ENCODE data around the gene NMB. TPM values are rescaled to one million over a fixed set of nuclear protein-coding genes. Genes with fewer than 3 reads are reported as not detected.
"Not testable (repeated sequence)": the region's sequence is repeated elsewhere in the genome, so short reads cannot be mapped to it uniquely, and the experiment has no call there.

NMB gene
- total RNA-seq, 1 donor from 2014 or later = 0.52 TPM

- Histone ChIP-seq H3K9ac (ENCODE audit: low read depth in 1 of 3, low read length in 3 of 3) (no peak overlapping the region), H3K4me3 (ENCODE audit: low read length in 3 of 3) (no peak overlapping the region), H3K4me1 (ENCODE audit: control insufficient read depth in 3 of 3, insufficient read depth in 3 of 3, low read length in 3 of 3) (peaks cover 0 to 3% (median 0%) of the 10 kb centered on the region in 3 donors), H3K9me3 (ENCODE audit: control insufficient read depth in 3 of 3, low read length in 3 of 3) (no peaks in the 10 kb centered on the region), H3K27ac (ENCODE audit: low read depth, low read length) (no peak overlapping the region), H3K27me3 (ENCODE audit: control insufficient read depth in 3 of 3, insufficient read depth in 3 of 3, low read length in 3 of 3) (no peaks in the 10 kb centered on the region), H3K36me3 (ENCODE audit: control insufficient read depth in 3 of 3, insufficient read depth in 3 of 3, low read length in 3 of 3) (peaks cover 44 to 69% (median 69%) of the 10 kb centered on the region in 3 donors)
Observed at GRCh38 chr15:84645997-84646396, 12.0 kb downstream of the NMB start.

- Histone ChIP-seq H3K9me3 (ENCODE audit: control insufficient read depth in 3 of 3, low read length in 3 of 3) (no peaks in the 10 kb centered on the region), H3K27ac (ENCODE audit: low read depth, low read length) (no peak overlapping the region), H3K27me3 (ENCODE audit: control insufficient read depth in 3 of 3, insufficient read depth in 3 of 3, low read length in 3 of 3) (no peaks in the 10 kb centered on the region), H3K9ac (ENCODE audit: low read depth in 1 of 3, low read length in 3 of 3) (no peak overlapping the region), H3K4me3 (ENCODE audit: low read length in 3 of 3) (no peak overlapping the region), H3K36me3 (ENCODE audit: control insufficient read depth in 3 of 3, insufficient read depth in 3 of 3, low read length in 3 of 3) (peaks cover 47 to 74% (median 74%) of the 10 kb centered on the region in 3 donors), H3K4me1 (ENCODE audit: control insufficient read depth in 3 of 3, insufficient read depth in 3 of 3, low read length in 3 of 3) (peaks cover 0 to 3% (median 0%) of the 10 kb centered on the region in 3 donors)
Observed at GRCh38 chr15:84645496-84645895, 12.5 kb downstream of the NMB start.

GRCh38 chr15:84643838-84644237 is 14.2 kb downstream of the NMB start:
- H3K27ac ChIP-seq (ENCODE audit: low read depth, low read length) = no peak overlapping the region
- H3K9ac ChIP-seq (ENCODE audit: low read depth in 1 of 3, low read length in 3 of 3) = peak overlapping the region in 1 of 3 donors; percentile 8

GRCh38 chr15:84642640-84643039 is 15.4 kb downstream of the NMB start:
- H3K27ac ChIP-seq (ENCODE audit: low read depth, low read length); H3K9ac ChIP-seq (ENCODE audit: low read depth in 1 of 3, low read length in 3 of 3); H3K4me3 ChIP-seq (ENCODE audit: low read length in 3 of 3); H3K9me3 ChIP-seq (ENCODE audit: control insufficient read depth in 3 of 3, low read length in 3 of 3); H3K4me1 ChIP-seq (ENCODE audit: control insufficient read depth in 3 of 3, insufficient read depth in 3 of 3, low read length in 3 of 3); H3K27me3 ChIP-seq (ENCODE audit: control insufficient read depth in 3 of 3, insufficient read depth in 3 of 3, low read length in 3 of 3): not testable (repeated sequence)
- H3K36me3 ChIP-seq (ENCODE audit: control insufficient read depth in 3 of 3, insufficient read depth in 3 of 3, low read length in 3 of 3) = peaks cover 51 to 74% (median 71%) of the 10 kb centered on the region in 3 donors

More at GRCh38 chr15:84643838-84644237, 14.2 kb downstream of the NMB start:
- Histone ChIP-seq H3K9me3 (ENCODE audit: control insufficient read depth in 3 of 3, low read length in 3 of 3) (no peaks in the 10 kb centered on the region), H3K4me3 (ENCODE audit: low read length in 3 of 3) (no peak overlapping the region), H3K27me3 (ENCODE audit: control insufficient read depth in 3 of 3, insufficient read depth in 3 of 3, low read length in 3 of 3) (no peaks in the 10 kb centered on the region), H3K36me3 (ENCODE audit: control insufficient read depth in 3 of 3, insufficient read depth in 3 of 3, low read length in 3 of 3) (peaks cover 55 to 80% (median 77%) of the 10 kb centered on the region in 3 donors), H3K4me1 (ENCODE audit: control insufficient read depth in 3 of 3, insufficient read depth in 3 of 3, low read length in 3 of 3) (peaks cover 0 to 3% (median 0%) of the 10 kb centered on the region in 3 donors)

- H3K4me3 ChIP-seq (ENCODE audit: low read length in 3 of 3); H3K27ac ChIP-seq (ENCODE audit: low read depth, low read length); H3K9me3 ChIP-seq (ENCODE audit: control insufficient read depth in 3 of 3, low read length in 3 of 3); H3K27me3 ChIP-seq (ENCODE audit: control insufficient read depth in 3 of 3, insufficient read depth in 3 of 3, low read length in 3 of 3); H3K4me1 ChIP-seq (ENCODE audit: control insufficient read depth in 3 of 3, insufficient read depth in 3 of 3, low read length in 3 of 3); H3K9ac ChIP-seq (ENCODE audit: low read depth in 1 of 3, low read length in 3 of 3): not testable (repeated sequence)
- H3K36me3 ChIP-seq (ENCODE audit: control insufficient read depth in 3 of 3, insufficient read depth in 3 of 3, low read length in 3 of 3) = peaks cover 50 to 70% (median 69%) of the 10 kb centered on the region in 3 donors
Observed at GRCh38 chr15:84641871-84642270, 16.1 kb downstream of the NMB start.

- Histone ChIP-seq H3K27ac (ENCODE audit: low read depth, low read length) (no peak overlapping the region), H3K27me3 (ENCODE audit: control insufficient read depth in 3 of 3, insufficient read depth in 3 of 3, low read length in 3 of 3) (no peaks in the 10 kb centered on the region)
Observed at GRCh38 chr15:84638103-84638502, 19.9 kb downstream of the NMB start.

GRCh38 chr15:84634228-84634837 is 23.7 kb downstream of the NMB start:
- peaks cover 25 to 36% (median 27%) of the 10 kb centered on the region in 3 donors for H3K4me1 ChIP-seq (ENCODE audit: control insufficient read depth in 3 of 3, insufficient read depth in 3 of 3, low read length in 3 of 3)
- peaks cover 6 to 20% (median 18%) of the 10 kb centered on the region in 3 donors for H3K36me3 ChIP-seq (ENCODE audit: control insufficient read depth in 3 of 3, insufficient read depth in 3 of 3, low read length in 3 of 3)
- peak overlapping the region; percentile 81 for H3K27ac ChIP-seq (ENCODE audit: low read depth, low read length)
- peak overlapping the region; percentile 60 to 93 (median 83) for H3K4me3 ChIP-seq (ENCODE audit: low read length in 3 of 3)
- H3K9ac ChIP-seq (ENCODE audit: low read depth in 1 of 3, low read length in 3 of 3) = peak overlapping the region; percentile 81 to 98 (median 95)
- H3K27me3 ChIP-seq (ENCODE audit: control insufficient read depth in 3 of 3, insufficient read depth in 3 of 3, low read length in 3 of 3) = no peaks in the 10 kb centered on the region
- no peaks in the 10 kb centered on the region for H3K9me3 ChIP-seq (ENCODE audit: control insufficient read depth in 3 of 3, low read length in 3 of 3)

More at GRCh38 chr15:84638103-84638502, 19.9 kb downstream of the NMB start:
- no peak overlapping the region for H3K4me3 ChIP-seq (ENCODE audit: low read length in 3 of 3)
- no peaks in the 10 kb centered on the region for H3K9me3 ChIP-seq (ENCODE audit: control insufficient read depth in 3 of 3, low read length in 3 of 3)
- H3K9ac ChIP-seq (ENCODE audit: low read depth in 1 of 3, low read length in 3 of 3) = no peak overlapping the region
- H3K4me1 ChIP-seq (ENCODE audit: control insufficient read depth in 3 of 3, insufficient read depth in 3 of 3, low read length in 3 of 3) = peaks cover 7 to 13% (median 10%) of the 10 kb centered on the region in 3 donors
- H3K36me3 ChIP-seq (ENCODE audit: control insufficient read depth in 3 of 3, insufficient read depth in 3 of 3, low read length in 3 of 3) = peaks cover 29 to 53% (median 48%) of the 10 kb centered on the region in 3 donors

GRCh38 chr15:84633311-84634227 is 24.4 kb downstream of the NMB start:
- H3K4me1 ChIP-seq (ENCODE audit: control insufficient read depth in 3 of 3, insufficient read depth in 3 of 3, low read length in 3 of 3) = peaks cover 25 to 36% (median 27%) of the 10 kb centered on the region in 3 donors

GRCh38 chr15:84631706-84632272 is 26.2 kb downstream of the NMB start:
- Histone ChIP-seq H3K4me3 (ENCODE audit: low read length in 3 of 3) (peak overlapping the region; percentile 83 to 93 (median 89)), H3K27ac (ENCODE audit: low read depth, low read length) (peak overlapping the region; percentile 87), H3K36me3 (ENCODE audit: control insufficient read depth in 3 of 3, insufficient read depth in 3 of 3, low read length in 3 of 3) (peaks cover 0 to 7% (median 5%) of the 10 kb centered on the region in 3 donors), H3K4me1 (ENCODE audit: control insufficient read depth in 3 of 3, insufficient read depth in 3 of 3, low read length in 3 of 3) (peaks cover 24 to 32% (median 25%) of the 10 kb centered on the region in 3 donors), H3K27me3 (ENCODE audit: control insufficient read depth in 3 of 3, insufficient read depth in 3 of 3, low read length in 3 of 3) (no peaks in the 10 kb centered on the region), H3K9me3 (ENCODE audit: control insufficient read depth in 3 of 3, low read length in 3 of 3) (no peaks in the 10 kb centered on the region), H3K9ac (ENCODE audit: low read depth in 1 of 3, low read length in 3 of 3) (peak overlapping the region; percentile 86 to 98 (median 95))

More at GRCh38 chr15:84633311-84634227, 24.4 kb downstream of the NMB start:
- peak overlapping the region; percentile 81 to 98 (median 95) for H3K9ac ChIP-seq (ENCODE audit: low read depth in 1 of 3, low read length in 3 of 3)
- H3K4me3 ChIP-seq (ENCODE audit: low read length in 3 of 3) = peak overlapping the region; percentile 60 to 93 (median 83)
- H3K36me3 ChIP-seq (ENCODE audit: control insufficient read depth in 3 of 3, insufficient read depth in 3 of 3, low read length in 3 of 3) = peaks cover 5 to 16% (median 14%) of the 10 kb centered on the region in 3 donors
- H3K9me3 ChIP-seq (ENCODE audit: control insufficient read depth in 3 of 3, low read length in 3 of 3) = no peaks in the 10 kb centered on the region
- peak overlapping the region; percentile 81 for H3K27ac ChIP-seq (ENCODE audit: low read depth, low read length)
- H3K27me3 ChIP-seq (ENCODE audit: control insufficient read depth in 3 of 3, insufficient read depth in 3 of 3, low read length in 3 of 3) = no peaks in the 10 kb centered on the region
